Kidney epithelial cell (primary cell): Measurements from ENCODE around the gene TAF11. TPM values are rescaled to one million over a fixed set of nuclear protein-coding genes. Genes with fewer than 3 reads are reported as not detected.
A peak's percentile ranks its signal among the peaks of the same experiment; 100 is the strongest.

Experiments
- DNase-seq: peaks from one replicate; pipeline ENCODE4 v3.0.0-alpha.2; 2010; ENCODE audit warnings: low read depth
- H3K27me3 ChIP-seq: 2 replicates; pipeline ENCODE4 v1.6.0; 2011; ENCODE audit warnings: low read length; ENCODE audit not compliant: control insufficient read depth, insufficient read depth
- H3K36me3 ChIP-seq: 2 replicates; pipeline ENCODE4 v1.5.1; 2011; ENCODE audit warnings: low read length; ENCODE audit not compliant: control insufficient read depth, insufficient read depth
- H3K4me3 ChIP-seq: 2 replicates; pipeline ENCODE4 v1.5.1; 2011; ENCODE audit warnings: low read depth, mild to moderate bottlenecking, control low read depth, low read length
- CTCF ChIP-seq: IDR thresholded peaks from 2 replicates; pipeline ENCODE4 v1.5.1; 2011; ENCODE audit warnings: mild to moderate bottlenecking, moderate library complexity, low read length, control low read depth, inconsistent platforms; ENCODE audit not compliant: insufficient read depth, poor library complexity, severe bottlenecking
- total RNA-seq: library from RNA; depleted of rRNA; stranded (reverse); fragments of >200 nt; gene quantifications from 2 replicates; pipeline ENCODE4 v1.2.3, GENCODE V29; 2015

TAF11 gene
- total RNA-seq, 1 donor from 2014 or later = 27.5 TPM

GRCh38 chr6:34928220-34928619 is 40.4 kb upstream of the TAF11 start:
- Histone ChIP-seq H3K4me3 (no peak overlapping the region), H3K27me3 (no peaks in the 10 kb centered on the region), H3K36me3 (no peaks in the 10 kb centered on the region)
- TF ChIP-seq CTCF = no peak
- DNase-seq = no peak

GRCh38 chr6:34926655-34927054 is 38.8 kb upstream of the TAF11 start:
- Histone ChIP-seq H3K27me3 (no peaks in the 10 kb centered on the region), H3K4me3 (no peak overlapping the region), H3K36me3 (no peaks in the 10 kb centered on the region)
- DNase-seq = peak; percentile 37
- TF ChIP-seq CTCF = no peak

GRCh38 chr6:34924831-34925625 is 37.2 kb upstream of the TAF11 start:
- no peak for DNase-seq
- no peaks in the 10 kb centered on the region for H3K36me3 ChIP-seq
- no peak for TF ChIP-seq CTCF
- no peak overlapping the region for H3K4me3 ChIP-seq
- H3K27me3 ChIP-seq = no peaks in the 10 kb centered on the region

GRCh38 chr6:34922177-34922663 is 34.4 kb upstream of the TAF11 start:
- H3K36me3 ChIP-seq = no peaks in the 10 kb centered on the region
- TF ChIP-seq CTCF = no peak
- DNase-seq = peak; percentile 65
- no peak overlapping the region for H3K4me3 ChIP-seq
- no peaks in the 10 kb centered on the region for H3K27me3 ChIP-seq

GRCh38 chr6:34920097-34920496 is 32.3 kb upstream of the TAF11 start:
- Histone ChIP-seq H3K36me3 (no peaks in the 10 kb centered on the region), H3K4me3 (no peak overlapping the region), H3K27me3 (no peaks in the 10 kb centered on the region)
- TF ChIP-seq CTCF = no peak
- no peak for DNase-seq

GRCh38 chr6:34919651-34920050 is 31.8 kb upstream of the TAF11 start:
- Histone ChIP-seq H3K36me3 (no peaks in the 10 kb centered on the region), H3K27me3 (no peaks in the 10 kb centered on the region), H3K4me3 (no peak overlapping the region)
- TF ChIP-seq CTCF = no peak
- DNase-seq = no peak
